ENCODE data around the gene IQSEC3.

- TF ChIP-seq CTCF (conservative IDR thresholded peaks at IDR 0.05; ENCODE audit: low read length) = no peak
- TF ChIP-seq EZH2phosphoT487 (IDR thresholded peaks at IDR 0.05; ENCODE audit: borderline replicate concordance) = no peak
Measured at GRCh38 chr12:22530-23201, 43.9 kb upstream of the IQSEC3 start.

Measured in Loucy (cell line).